ENCODE measurements around the gene GSE1. TPM values are rescaled to one million over a fixed set of nuclear protein-coding genes. Genes with fewer than 3 reads are reported as not detected.

Gene GSE1
- total and polyA plus RNA-seq, 2 of the 13 experiments (the other 11 are each of a cell fraction or from before 2014, with no cell fraction given) = 16.1 to 31.2 TPM

GRCh38 chr16:85563515-85564276, 49.4 kb upstream of the GSE1 start:
- Histone ChIP-seq H3K9ac (ENCODE audit: insufficient read depth, low read depth, low read length) (no peak overlapping the region), H3K4me2 (ENCODE audit: low read depth, low read length) (peak overlapping the region; percentile 15), H3K9me3 (ENCODE audit: low read length) (no peaks in the 10 kb centered on the region), H3K27me3 (ENCODE audit: control insufficient read depth in 1 of 2, insufficient read depth in 2 of 2, low read length in 2 of 2) (no peaks in the 10 kb centered on the region), H3K36me3 (replicated peaks in 1 of 2; ENCODE audit: control insufficient read depth in 1 of 2, insufficient read depth in 2 of 2, low read length in 2 of 2) (peaks cover 0 to 6% of the 10 kb centered on the region in 2 experiments; a peak in 2 of 5 replicates), H3K4me3 (replicated peaks in 1 of 3; ENCODE audit: insufficient read depth in 1 of 3, low read depth in 2 of 3, low read length in 3 of 3) (no peak overlapping the region), H2AFZ (ENCODE audit: low read length) (no peak overlapping the region), H3K4me1 (ENCODE audit: insufficient read depth, low read length) (peaks cover 56% of the 10 kb centered on the region), H3K79me2 (ENCODE audit: insufficient read depth, low read length) (peaks cover 87% of the 10 kb centered on the region), H3K27ac (ENCODE audit: extremely low read length, insufficient read depth, low read length) (peak overlapping the region; percentile 24), H4K20me1 (ENCODE audit: insufficient read depth, low read length) (peaks cover 67% of the 10 kb centered on the region)
- whole genome bisulfite sequencing (ENCODE audit: low lambda C conversion rate) = 74% methylated on average over 11 of the region's 19 CpGs
- no TSS peak for BruUV-seq (replicated peaks)
- peak; percentile 68 for FAIRE-seq
- intact Hi-C loops (cut with micrococcal nuclease; ENCODE audit: unreplicated experiment) (loop anchor here (2.0 kb wide), 1 partner anchor 73 kb away; no protein-coding TSS in a partner anchor), in situ Hi-C loops (cut with HindIII; ENCODE audit: extremely low pct_ligation_motif_present, low pct_unique_long_range_greater_than_20kb) (no loop called here)
- peak; percentile 78 for DNase-seq (ENCODE audit: low spot score)
- POLR2A ChIA-PET = interaction anchor here (0.7 to 2.4 kb wide), 8 partner anchors 10 to 141 kb away, joined by 3 to 17 read pairs (median 4); no protein-coding TSS in a partner anchor
- ATAC-seq = peak; percentile 86
- CTCF ChIA-PET (ENCODE audit: low intra/inter-chr PET ratio, low total read pairs) = interaction anchor here (0.8 to 4.6 kb wide), 5 partner anchors 73 to 194 kb away, joined by 3 to 51 read pairs (median 3); no protein-coding TSS in a partner anchor
- TF ChIP-seq ZNF234 (CRISPR knock-in tag; conservative IDR thresholded peaks at IDR 0.05) (no peak), ZBTB43 (CRISPR knock-in tag; conservative IDR thresholded peaks at IDR 0.05) (no peak), ZBTB25 (CRISPR knock-in tag; IDR thresholded peaks at IDR 0.05) (no peak), MYNN (CRISPR knock-in tag; IDR thresholded peaks at IDR 0.05; ENCODE audit: low read depth) (no peak), ZNF709 (CRISPR knock-in tag; IDR thresholded peaks at IDR 0.05) (0 out of 2 replicates have a peak, but pooled peaks have one; percentile 53), ZNF337 (CRISPR knock-in tag; IDR thresholded peaks at IDR 0.05; ENCODE audit: borderline replicate concordance, low read depth) (no peak), HNRNPLL (IDR thresholded peaks at IDR 0.05; ENCODE audit: low read depth, low read length, poor library complexity, severe bottlenecking) (peak; percentile 29), ZNF12 (CRISPR knock-in tag; IDR thresholded peaks at IDR 0.05) (no peak), CCAR2 (optimal IDR thresholded peaks at IDR 0.05; ENCODE audit: low read depth, low read length) (no peak), POGZ (CRISPR knock-in tag; IDR thresholded peaks at IDR 0.05) (no peak; the same call in 1 of the 2 replicates), ARID2 (CRISPR knock-in tag; IDR thresholded peaks at IDR 0.05; ENCODE audit: borderline replicate concordance) (no peak), ZFP36L1 (CRISPR knock-in tag; IDR thresholded peaks at IDR 0.05) (no peak), ZBTB38 (CRISPR knock-in tag; IDR thresholded peaks at IDR 0.05) (peak; percentile 93), FOXK1 (CRISPR knock-in tag; IDR thresholded peaks at IDR 0.05; ENCODE audit: borderline replicate concordance, low read depth) (peak; percentile 70; the same call in 1 of the 2 replicates), POLR2AphosphoS2 (IDR thresholded peaks at IDR 0.05; ENCODE audit: low read depth, low read length) (no peak), HMG20A (CRISPR knock-in tag; IDR thresholded peaks at IDR 0.05; ENCODE audit: borderline replicate concordance) (no peak), KDM2A (CRISPR knock-in tag; IDR thresholded peaks at IDR 0.05; ENCODE audit: borderline replicate concordance, low read depth) (peak; percentile 66; the same call in 1 of the 2 replicates), RELA (CRISPR knock-in tag; IDR thresholded peaks at IDR 0.05) (no peak), HDAC1 (CRISPR knock-in tag; IDR thresholded peaks at IDR 0.05) (peak; percentile 84), ZNF720 (CRISPR knock-in tag; IDR thresholded peaks at IDR 0.05) (no peak), NBN (conservative IDR thresholded peaks at IDR 0.05) (no peak), ZNF652 (CRISPR knock-in tag; IDR thresholded peaks at IDR 0.05; ENCODE audit: borderline replicate concordance, low read depth) (no peak), RBFOX2 (IDR thresholded peaks at IDR 0.05; ENCODE audit: low read depth, low read length) (no peak)
- TF ChIP-seq, protein P1, sequence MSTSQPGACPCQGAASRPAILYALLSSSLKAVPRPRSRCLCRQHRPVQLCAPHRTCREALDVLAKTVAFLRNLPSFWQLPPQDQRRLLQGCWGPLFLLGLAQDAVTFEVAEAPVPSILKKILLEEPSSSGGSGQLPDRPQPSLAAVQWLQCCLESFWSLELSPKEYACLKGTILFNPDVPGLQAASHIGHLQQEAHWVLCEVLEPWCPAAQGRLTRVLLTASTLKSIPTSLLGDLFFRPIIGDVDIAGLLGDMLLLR (CRISPR knock-in tag; IDR thresholded peaks at IDR 0.05) = no peak
